CD4-positive, alpha-beta T cell treated with Interleukin-10 for 1 hour (primary cell): Measurements from ENCODE around the gene VWA8.
"Not testable (repeated sequence)": the region's sequence is repeated elsewhere in the genome, so short reads cannot be mapped to it uniquely, and the experiment has no call there.

Experiments
- DNase-seq: peaks from one replicate; pipeline ENCODE4 v3.0.0-alpha.2; 2020

VWA8 gene

DNA sequence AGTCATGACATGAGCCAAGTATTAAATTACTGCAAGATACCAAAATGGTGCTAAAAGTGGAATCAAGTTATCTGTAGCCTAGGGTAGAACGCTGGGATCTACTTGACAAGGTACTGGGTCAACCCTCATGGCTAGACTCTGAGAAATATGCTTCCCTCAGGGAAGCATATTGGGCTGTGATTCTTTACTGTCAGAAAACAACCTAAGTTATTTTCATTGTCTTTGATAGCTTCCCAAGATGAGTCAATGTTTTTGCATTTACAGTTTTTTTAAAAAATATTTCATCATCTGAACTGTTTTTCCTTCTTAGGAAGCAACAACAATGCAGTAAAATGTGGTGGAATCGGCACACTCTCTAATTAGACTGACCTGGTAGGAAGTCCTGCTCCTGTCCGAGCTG lies 285.6 kb downstream of the VWA8 start:
- DNase-seq, result no peak

DNA sequence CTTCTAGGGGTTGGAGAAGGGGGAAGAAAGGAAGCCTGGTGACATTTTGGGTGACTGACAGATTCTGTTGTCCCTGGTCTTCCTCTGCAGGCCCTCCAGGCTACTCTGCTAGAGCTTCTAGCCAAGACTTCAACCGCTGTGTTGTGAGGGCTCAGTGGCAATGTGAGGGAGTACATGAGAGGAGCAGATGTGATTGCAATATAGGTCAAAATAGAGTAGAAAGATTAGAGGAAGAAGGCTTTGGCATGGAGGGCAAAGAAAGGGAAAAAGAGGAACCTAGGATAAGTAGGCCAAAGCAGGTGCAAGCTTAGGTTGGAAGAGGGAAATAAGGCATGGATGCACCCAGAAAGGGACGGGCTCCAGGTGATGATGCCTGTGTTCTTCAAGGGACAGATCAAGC lies 286.7 kb downstream of the VWA8 start:
- DNase-seq, result no peak

DNA sequence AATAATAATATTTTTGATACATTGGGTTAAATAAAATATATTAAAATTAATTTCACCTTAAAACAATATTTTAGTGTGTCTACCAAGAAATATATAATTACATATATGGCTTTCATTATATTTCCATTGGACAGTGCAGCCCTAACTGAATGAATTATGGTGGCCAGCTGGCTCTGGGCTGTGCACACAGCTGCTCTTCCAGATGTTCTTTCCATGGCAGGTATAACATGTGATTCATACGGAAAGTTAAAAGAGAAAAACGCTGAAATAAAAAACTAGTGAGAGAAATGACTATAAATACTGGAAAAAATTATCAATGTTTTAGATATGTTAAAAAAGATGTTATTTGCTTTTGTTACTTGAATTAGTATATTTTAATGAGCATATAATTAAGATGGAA lies 287.3 kb downstream of the VWA8 start:
- DNase-seq, result no peak

DNA sequence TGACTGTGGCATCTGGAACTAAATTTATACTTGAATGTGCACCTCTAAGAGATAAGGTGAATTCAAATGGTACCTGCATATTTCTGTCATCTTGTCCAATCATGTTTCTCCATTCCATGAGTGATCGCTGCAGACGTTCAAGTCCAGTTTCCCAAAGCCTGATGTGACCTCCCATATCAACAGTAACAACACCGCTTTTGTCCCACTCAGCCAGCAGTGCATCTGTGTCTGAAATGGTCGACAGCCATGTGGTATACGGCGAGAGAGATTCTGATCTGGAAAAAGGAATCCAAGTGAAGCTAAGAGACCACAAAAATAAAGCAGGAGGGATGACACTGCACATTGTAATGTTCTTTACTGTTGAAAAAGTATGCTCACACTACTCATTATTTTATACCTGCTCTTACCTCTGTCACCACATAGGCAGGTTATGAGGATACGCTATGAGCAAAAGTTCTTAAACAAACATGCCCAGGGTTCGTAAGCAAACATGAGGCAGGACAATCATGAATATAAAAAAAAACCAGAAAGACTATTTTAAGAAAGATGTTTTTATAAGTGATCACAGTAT lies 290.0 kb downstream of the VWA8 start:
- no peak for DNase-seq

DNA sequence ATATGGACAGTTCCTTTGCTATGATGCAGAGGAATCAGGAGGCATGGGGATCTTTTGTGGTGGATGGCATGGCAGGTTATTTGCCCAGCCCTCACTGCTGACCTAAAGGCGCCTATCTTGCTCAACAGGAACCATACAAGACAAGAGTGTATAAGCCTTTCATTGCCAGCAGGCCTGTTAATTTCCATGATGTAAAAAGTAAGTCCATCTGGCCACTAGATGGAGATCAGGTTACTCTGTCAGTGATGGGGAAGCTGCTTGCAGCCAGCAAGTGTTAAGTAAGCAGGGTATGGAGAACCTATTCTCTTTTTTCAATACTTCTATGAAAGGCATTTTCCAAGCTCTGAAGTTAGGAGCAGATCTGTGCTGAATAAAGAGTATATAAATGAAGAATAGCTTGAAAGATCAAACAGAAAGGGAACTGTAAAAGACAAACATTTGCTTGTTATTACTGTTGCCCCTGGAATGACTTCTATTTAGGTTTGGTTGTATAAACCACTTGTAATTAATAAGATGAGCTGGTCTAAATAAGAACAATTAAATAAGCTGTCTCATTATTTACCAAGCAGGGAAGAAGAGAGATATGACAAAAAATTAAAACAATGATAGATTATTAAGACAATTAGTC lies 292.7 kb downstream of the VWA8 start:
- DNase-seq, result peak; percentile 64

DNA sequence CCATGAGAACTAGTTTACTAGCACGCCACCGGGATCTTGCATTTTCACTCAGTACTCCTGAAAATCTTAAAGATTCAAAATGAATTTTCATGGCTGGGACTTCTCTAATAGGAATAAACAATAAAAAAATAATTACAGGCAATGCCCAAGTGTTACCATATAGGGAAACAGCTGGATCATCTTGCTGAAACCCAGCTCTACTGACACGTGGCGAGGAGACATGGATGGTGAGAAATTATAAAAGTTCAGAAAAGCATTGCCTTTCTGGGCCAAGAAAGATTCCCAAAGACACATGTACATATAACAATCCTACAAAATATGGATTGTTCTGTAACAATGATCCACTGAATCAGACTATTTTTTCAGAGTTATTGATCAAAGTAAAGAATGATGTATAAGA lies 294.3 kb downstream of the VWA8 start:
- DNase-seq, result no peak

DNA sequence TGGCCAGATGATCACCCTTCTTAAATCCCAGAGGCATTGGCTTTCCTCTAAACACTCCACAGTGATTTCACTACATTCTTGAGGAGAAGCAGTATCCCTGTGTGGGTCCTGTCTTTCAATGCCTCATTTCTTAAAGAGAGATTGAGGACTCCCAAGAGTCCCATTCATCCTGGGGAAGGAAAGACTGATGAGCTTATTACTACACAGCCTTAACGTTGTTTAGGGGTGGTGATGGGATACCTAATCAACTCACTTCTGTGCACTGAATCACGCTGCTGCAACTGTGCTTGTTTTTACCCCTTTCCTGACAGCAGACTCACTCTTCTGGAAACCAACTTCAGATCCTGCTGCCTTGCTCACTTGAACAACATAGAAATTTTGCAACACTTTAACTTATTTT lies 300.5 kb downstream of the VWA8 start:
- no peak for DNase-seq

DNA sequence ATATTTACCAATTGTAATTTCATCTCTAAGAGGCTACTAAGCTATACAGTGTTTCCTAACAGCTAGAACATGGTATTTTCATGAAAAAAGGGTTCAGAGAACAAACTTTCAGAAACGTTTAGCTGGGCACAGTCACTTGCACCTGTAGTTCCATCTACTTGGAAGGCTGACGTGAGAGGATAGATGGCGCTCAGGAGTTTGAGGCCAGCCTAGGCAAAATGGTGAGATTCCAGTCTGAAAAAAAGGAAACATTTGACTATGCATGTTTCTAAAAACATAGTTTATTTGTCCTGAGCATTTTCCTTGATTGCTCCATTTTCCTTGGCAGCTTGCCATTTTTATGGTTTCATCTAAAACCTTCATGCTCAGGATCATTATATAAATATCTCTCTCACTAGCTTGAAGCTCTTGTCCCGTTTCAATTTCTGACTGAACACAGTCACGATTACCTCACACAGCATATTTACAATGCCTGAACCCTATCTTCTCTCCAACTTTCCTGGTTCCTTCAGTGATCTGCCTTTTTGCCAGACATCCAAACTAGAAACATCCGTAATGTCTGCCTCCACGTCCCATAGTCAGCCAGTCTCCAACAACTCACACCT lies 302.8 kb downstream of the VWA8 start:
- no peak for DNase-seq

DNA sequence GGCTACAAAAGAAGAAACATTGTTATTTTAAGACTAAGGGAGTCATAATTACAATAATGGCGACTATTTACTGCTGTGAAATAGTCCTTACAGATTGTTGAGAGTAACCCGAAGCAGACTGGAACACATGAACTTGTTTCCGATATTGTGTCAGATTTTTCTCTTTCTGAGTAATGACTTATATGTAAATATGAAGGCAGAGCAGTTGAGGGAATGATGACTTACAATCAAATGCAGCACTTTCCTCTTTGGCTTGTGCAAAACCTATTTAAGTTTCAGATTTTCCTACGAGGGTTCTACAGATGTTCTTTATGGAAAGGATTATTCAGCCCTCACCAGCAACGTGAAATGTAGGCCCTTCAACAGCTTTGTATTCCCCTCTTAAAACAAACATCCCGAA lies 304.9 kb downstream of the VWA8 start:
- no peak for DNase-seq

DNA sequence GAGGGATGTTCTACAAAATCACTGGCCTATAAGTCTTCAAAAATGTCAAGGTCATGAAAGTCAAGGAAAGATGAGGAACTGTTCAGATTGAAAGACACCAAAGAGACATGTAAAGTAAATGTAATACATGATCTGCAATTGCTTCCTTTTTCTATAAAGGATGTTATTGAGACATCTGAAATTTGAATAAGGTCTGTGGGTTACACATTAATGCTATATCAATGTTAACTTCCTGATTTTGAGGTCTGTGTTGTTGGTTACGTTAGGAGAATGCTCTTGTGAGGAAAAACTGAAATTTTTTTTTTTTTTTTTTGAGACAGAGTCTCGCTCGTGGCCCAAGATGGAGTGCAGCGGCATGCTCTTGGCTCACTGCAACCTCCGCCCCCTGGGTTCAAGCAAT lies 306.1 kb downstream of the VWA8 start:
- DNase-seq, result no peak

DNA sequence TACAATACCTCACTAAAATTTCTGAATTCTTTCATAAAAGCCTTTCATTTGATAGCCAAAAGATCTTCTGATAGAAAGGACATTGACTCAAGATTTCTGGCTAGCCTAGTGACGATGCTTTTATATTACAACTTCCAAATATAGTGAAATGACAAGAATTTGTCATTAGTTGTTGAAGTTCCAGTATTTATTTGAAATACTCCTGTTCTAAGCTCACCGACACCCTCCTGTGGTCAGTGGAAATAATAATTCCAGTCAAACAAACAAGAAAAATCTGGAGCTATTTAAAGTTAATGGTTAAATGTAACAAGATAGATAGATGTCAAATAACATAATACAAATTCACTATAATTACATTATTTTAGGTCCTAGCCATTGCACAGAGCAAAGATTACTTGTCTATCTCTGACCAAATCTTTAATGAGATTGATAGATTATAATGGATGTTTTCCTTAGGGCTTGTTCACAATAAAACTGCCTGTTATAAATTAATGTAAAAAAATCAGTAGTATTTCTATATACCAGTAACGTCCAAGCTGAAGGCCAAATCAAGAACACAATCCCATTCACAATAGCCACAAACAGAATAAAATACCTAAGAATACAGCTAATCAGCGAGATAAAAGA lies 308.1 kb downstream of the VWA8 start:
- peak; percentile 64 for DNase-seq

DNA sequence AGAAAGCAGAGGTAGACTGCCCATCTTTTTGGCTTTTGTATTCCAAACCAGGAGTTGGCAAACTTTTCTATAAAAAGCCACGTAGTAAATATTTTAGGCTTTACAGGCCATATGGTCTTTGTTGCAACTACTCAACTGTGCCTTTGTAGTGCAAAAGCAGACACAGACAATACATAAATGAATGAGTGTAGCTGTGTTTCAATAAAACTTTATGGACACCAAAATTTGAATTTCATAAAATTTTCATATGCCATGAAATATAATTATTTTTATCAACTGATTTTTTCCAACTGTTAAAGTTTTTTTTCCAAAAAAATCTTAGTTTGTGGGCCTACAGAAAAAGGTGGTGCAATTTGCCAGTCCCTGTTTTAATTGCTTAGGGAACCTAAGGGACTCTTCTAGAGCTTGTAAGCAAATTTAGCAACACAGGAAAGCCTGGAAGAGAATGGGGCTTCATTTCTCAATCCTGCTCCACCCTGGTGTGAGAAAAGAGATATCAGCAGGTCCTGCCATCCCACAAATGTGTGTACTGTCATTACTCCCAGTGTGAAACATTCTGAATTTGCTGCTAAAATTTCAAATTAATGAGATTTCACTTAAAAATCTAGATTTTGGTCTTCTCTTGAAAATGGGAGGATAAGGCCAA lies 309.4 kb downstream of the VWA8 start:
- no peak for DNase-seq

DNA sequence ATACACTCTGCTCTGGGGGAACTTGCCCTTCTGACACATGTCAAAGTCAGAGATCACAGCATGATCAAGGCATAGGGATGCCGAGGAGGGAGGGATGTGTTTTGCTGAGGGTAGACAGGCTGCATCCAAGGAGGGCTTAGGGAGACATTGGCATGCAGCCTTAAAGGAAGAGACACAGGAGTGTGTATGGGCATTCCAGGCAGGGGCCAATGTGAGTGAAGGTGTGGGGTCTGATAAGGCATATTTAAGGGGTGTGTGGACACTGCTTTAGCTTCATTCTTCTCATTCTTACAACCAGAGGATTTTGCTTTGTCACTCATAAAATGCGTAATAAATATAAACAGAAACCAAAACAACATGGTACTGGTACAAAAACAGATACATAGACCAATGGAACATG lies 310.2 kb downstream of the VWA8 start:
- DNase-seq, result no peak

DNA sequence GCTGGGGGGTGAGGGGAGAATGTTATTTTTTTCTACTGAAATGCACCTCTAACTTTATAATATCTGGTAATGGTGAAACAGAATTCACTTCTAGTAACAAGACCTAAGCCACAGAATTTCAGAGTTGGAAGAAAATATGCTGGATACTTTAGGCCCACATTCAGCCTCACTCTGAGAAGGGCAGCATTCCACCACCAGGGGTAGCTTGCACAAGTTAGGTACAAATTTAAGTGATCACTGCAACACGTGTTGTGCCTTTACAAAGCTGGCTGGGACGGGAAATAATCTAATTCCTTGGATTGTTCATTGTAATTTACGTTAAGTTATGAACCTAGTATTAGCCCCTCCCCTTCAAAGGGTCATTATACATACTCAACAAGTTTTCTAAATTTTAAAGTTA lies 311.2 kb downstream of the VWA8 start:
- DNase-seq, result no peak

DNA sequence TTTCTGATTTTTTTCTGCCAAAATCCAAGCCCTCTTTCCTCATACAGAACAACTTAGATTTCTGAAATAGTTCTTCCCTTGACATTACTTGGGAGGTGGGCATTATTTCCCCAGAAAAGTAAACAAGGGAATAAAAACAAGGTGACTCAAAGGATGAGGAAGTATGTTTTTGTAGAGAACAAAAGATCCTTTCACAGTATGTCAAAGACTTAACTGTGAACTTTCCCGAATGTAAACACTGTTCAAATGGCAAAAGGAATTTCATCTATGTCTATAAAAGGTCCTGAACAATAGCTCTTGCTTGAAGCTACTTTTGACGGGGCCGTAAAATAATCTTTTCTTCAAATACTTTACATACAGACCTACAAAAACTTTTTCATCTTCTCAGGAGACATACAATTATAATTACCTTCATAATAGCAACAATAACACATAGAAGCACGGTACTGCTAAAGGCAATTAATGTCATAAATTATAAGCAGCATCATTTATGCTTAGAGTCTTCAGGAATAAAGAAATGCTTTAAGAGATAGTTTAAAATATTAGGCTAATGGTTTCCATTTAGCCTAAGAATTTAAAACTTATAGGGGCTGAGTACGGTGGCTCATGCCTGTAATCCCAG lies 312.5 kb downstream of the VWA8 start:
- DNase-seq, result no peak

DNA sequence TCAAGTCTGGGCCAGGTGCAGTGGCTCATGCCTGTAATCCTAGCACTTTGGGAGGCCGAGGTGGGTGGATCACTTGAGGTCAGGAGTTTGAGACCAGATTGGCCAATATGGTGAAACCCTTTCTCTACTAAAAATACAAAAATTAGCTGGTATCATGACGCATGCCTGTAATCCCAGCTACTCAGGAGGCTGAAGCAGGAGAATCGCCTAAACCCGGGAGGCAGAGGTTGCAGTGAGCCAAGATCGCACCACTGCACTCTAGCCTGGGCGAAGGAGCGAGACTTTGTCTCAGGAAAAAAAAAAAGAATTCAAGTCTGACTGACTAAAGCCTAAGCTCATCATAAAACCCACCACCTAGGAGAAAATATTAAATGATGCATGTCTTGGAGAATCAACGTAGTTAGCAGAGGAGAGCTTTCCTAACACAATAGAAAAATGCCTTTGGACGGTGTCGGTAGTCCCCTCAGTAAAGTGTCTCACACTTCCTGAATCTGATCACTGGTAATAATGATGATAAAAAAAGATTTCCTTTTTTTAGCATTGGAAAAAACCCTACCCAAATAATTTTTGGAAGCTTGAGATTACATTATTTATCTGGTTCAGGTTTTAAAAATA lies 313.1 kb downstream of the VWA8 start:
- DNase-seq, result not testable (repeated sequence)

DNA sequence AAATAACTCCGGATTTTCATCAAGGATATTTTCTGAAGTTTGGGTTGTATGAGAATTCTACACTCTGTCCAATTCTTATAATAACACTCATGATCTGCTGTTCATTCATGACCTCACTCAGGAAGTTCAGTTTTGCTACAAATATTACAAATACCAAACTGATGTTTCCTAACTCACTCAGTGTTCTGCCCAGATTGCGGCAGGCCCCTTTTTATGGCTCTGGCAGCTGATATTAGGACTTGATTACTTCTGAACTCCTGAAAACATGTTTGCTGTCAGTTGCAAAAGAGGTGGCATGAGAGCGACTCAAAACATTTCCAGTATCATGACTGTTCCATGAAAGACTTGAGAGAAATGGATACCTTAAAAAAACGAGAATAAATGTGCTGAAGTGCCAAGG lies 315.6 kb downstream of the VWA8 start:
- no peak for DNase-seq

DNA sequence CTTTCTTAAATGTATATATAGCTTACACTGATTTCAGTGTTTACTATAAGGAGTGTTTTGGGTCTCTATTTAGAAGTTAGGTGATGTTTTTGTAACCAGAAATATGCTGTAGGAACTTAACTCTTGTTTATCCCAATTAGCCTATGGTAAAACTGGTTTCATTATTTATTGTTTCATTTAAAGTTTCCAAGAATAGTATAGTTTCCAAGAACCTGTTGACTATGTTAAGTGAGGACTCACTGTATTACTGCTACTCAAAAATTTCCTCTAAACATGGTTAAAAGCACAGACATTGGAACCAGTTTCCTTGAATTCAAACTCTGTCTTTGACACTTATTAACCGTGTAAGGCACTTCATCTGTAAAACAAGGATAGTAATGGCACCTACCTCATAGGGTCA lies 316.2 kb downstream of the VWA8 start:
- DNase-seq, result no peak

DNA sequence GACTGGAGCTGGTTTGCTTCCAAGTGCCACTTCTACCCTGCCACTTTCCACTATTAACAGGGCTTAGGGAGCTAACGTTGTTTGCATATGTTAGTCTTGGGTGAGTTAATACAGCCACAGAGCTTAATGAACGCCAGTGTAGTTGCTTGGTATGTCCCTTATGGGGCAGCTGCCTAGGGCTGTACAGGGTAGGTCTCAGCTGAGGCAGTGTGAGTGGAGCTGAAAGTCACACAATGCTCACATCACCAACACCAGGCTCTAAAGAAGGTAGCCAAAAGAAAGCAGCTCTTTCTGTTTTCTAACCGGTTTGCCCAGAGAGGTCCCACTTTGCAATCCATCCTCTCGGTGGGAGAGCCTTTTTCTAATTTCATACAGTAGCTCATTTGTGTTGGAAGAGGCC lies 317.4 kb downstream of the VWA8 start:
- no peak for DNase-seq

DNA sequence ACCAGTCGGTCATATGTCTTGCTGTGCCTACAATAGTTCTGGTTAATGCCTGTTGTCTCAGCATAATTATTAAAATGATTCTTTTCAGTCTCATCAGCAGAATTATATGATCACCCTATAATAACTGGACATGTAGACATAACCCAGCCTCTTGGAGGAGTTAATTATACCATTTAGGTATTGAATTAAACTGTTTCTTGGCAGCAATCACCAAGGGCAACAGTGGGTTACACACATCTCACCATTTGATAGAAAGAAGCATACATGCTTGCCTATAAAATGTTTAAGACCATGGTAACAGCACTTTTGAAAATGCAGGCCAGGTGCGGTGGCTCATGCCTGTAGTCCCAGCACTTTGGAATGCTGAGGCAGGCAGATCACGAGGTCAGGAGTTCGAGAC lies 318.9 kb downstream of the VWA8 start:
- DNase-seq, result no peak

DNA sequence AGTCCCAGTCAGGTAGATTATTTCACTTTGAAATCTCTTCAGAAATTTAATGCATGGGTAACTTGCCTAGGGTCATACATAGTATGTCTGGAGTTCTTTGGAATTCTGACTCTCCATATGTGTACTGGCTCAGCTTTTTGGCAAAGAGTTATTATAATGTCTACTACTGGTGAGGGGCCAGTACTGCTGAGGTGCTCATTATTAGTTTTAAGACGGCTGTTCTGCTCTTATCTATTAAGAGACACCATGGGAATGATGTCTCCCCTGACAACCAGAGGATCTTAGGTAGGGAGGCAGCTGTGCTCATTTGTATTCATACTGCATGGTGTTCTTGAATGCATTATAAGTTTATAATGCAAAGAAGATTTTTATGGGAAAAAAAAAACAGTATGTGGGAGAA lies 319.5 kb downstream of the VWA8 start:
- DNase-seq, result no peak

DNA sequence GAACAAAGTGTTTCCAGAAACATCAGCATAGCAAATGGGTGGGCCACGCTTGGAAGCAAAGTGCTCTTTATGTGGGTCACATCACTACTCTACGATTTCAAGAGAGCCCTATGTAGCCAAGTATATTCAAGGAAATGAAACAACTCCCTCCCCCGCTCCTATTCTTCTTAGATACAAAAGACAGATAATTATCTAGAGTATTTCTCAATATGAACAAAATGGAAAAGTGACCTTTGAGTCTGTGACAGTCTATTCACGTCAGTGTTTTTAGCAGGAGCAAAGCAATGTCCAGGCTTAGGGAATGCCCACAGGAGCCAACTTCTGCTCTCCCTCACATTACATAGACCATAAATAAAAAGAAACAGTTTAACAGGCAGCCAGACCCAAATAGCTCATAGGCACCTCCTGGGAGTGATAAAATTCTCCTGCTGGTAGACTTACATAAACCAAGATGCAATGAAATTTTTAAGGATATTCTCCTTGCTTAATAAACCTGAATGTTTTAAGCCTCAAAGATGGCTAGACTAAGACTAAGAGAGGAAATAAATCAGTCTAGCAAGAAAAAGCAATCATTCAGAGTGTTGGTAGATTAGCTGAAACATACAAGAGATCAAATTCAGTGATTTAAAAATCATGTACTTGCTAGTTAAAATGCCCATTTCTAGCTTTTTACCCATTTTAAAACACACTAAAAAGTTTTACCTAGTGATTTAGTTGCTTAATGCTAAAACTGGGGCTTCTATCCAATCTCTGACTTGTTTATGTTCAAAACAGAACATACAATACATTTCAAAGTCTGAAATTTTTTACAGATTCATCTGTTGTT lies 320.7 kb downstream of the VWA8 start:
- DNase-seq, result no peak
